Vagina (tissue), 2 donors: ENCODE data around the gene BSND. TPM values are rescaled to one million over a fixed set of nuclear protein-coding genes. Genes with fewer than 3 reads are reported as not detected.
A peak's percentile ranks its signal among the peaks of the same experiment; 100 is the strongest.

ENCODE experiments used
- DNase-seq, 2 donors: peaks; one replicate each; pipeline ENCODE4 v3.0.0-alpha.2; 2017; ENCODE audit errors: extremely low spot score in 2 of 2
- H3K27ac ChIP-seq: fragments of 200-600 bp; sonication (generic); one replicate; pipeline ENCODE4 v1.5.1; 2019
- H3K27me3 ChIP-seq: fragments of 200-600 bp; sonication (generic); one replicate; pipeline ENCODE4 v1.5.1; 2019
- H3K36me3 ChIP-seq, 2 donors: fragments of 200-600 bp; sonication (generic); one replicate each; pipeline ENCODE4 v1.5.1; 2017 to 2019
- H3K4me1 ChIP-seq: fragments of 200-600 bp; sonication (generic); one replicate; pipeline ENCODE4 v1.5.1; 2019
- H3K4me3 ChIP-seq, 2 donors: fragments of 200-600 bp; sonication (generic); 1 replicate in 1 of 2; 2 replicates in 1 of 2; pipeline ENCODE4 v1.5.1; 2016 to 2019
- H3K9me3 ChIP-seq: fragments of 200-600 bp; sonication (generic); one replicate; pipeline ENCODE4 v1.5.1; 2019
- POLR2A ChIP-seq, 2 donors: fragments of 450-650 bp; IDR thresholded peaks; one replicate each; pipeline ENCODE4 v1.6.1; 2017; ENCODE audit warnings: antibody characterized with exemption in 2 of 2, mild to moderate bottlenecking in 2 of 2, moderate library complexity in 2 of 2
- POLR2AphosphoS5 ChIP-seq, 2 donors: sonication (generic); formaldehyde crosslinking; IDR thresholded peaks; one replicate each; pipeline ENCODE4 v1.9.0; 2017; ENCODE audit warnings: antibody characterized with exemption in 2 of 2, mild to moderate bottlenecking in 2 of 2, low read depth in 1 of 2; ENCODE audit not compliant: insufficient read depth in 1 of 2
- intact Hi-C: fragments of 100-400 bp; cut with DNase I; formaldehyde crosslinking; loops from one replicate; pipeline ENCODE4 v1.15.1; 2023
- total RNA-seq: library from RNA; depleted of rRNA; stranded (reverse); fragments of >200 nt; gene quantifications from one replicate; pipeline ENCODE4 v1.2.3, GENCODE V29; 2016
- TF ChIP-seq, protein P1 (sequence below), 3 experiments: fragments of 450-650 bp in 2 of 3; fragments of 200-600 bp in 1 of 3; sonication (generic) in 1 of 3; IDR thresholded peaks; one replicate each; pipeline ENCODE4 v1.5.1; 2017 to 2019; ENCODE audit warnings: antibody characterized with exemption in 3 of 3, mild to moderate bottlenecking in 2 of 3, moderate library complexity in 2 of 3

BSND gene
- total RNA-seq, 1 donor from 2014 or later: not detected

DNA sequence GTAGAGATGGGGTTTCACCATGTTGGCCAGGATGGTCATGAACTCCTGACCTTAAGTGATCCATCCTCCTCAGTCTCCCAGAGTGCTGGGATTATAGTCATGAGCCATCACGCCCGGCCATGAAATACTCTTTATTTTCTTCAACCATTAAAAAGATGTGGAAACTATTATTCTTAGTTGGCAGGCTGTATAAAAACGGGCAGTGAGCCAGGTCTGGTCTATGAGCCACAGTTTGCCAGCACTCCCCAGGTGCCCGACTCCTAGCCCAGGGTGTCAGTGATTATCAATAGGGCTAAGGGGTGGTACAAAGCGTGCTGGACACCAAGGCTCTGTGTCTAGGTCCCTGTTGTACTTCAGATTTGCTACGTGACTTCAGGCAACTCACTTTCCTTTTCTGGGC, 22.0 kb upstream of the BSND start:
- no peaks in the 10 kb centered on the region for H3K9me3 ChIP-seq
- TF ChIP-seq, protein P1, sequence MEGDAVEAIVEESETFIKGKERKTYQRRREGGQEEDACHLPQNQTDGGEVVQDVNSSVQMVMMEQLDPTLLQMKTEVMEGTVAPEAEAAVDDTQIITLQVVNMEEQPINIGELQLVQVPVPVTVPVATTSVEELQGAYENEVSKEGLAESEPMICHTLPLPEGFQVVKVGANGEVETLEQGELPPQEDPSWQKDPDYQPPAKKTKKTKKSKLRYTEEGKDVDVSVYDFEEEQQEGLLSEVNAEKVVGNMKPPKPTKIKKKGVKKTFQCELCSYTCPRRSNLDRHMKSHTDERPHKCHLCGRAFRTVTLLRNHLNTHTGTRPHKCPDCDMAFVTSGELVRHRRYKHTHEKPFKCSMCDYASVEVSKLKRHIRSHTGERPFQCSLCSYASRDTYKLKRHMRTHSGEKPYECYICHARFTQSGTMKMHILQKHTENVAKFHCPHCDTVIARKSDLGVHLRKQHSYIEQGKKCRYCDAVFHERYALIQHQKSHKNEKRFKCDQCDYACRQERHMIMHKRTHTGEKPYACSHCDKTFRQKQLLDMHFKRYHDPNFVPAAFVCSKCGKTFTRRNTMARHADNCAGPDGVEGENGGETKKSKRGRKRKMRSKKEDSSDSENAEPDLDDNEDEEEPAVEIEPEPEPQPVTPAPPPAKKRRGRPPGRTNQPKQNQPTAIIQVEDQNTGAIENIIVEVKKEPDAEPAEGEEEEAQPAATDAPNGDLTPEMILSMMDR (IDR thresholded peaks at IDR 0.05): no peak
- no peak for TF ChIP-seq POLR2A (IDR thresholded peaks at IDR 0.05)
- no peak for TF ChIP-seq POLR2AphosphoS5 (IDR thresholded peaks at IDR 0.05; ENCODE audit: insufficient read depth in 1 of 2, low read depth in 1 of 2)
- intact Hi-C loops: no loop called here
- DNase-seq: no peak
- no peaks in the 10 kb centered on the region for H3K4me1 ChIP-seq
- H3K27ac ChIP-seq: no peak overlapping the region
- H3K36me3 ChIP-seq: no peaks in the 10 kb centered on the region
- H3K4me3 ChIP-seq: no peak overlapping the region
- H3K27me3 ChIP-seq: no peaks in the 10 kb centered on the region

DNA sequence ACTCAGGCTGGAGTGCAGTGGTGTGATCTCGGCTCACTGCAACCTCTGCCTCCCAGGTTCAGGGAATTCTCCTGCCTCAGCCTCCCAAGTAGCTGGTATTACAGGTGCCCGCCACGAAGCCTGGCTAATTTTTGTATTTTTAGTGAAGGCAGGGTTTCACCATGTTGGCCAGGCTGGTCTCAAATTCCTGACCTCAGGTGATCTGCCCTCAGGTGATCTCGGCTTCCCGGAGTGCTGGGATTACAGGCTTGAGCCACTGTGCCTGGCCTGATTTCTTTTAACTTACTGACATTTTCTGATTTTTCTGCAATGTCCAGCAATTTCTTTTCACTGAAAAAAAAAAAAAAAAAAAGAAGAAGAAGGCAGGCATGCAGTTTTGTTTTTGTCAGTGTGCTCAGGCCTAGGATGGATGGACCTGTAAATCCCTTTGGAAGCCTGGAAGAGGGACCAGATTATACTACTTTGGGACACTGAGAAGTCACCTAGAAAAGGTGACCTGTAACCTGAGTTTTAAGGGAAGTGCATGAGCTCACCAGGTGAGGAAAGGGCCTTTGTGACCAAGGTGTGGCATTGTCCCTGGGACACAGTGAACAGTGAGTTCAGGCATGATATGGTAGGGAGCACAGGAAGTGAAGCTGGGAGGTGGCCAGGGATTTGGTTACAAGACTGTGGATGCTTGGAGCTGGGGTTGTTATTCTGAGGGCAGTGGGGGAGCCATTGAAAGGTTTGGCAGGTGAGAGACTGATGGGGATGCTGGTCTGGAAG, 21.0 kb upstream of the BSND start:
- DNase-seq: no peak
- Histone ChIP-seq H3K4me3 (no peak overlapping the region), H3K4me1 (no peaks in the 10 kb centered on the region), H3K36me3 (no peaks in the 10 kb centered on the region), H3K27ac (no peak overlapping the region), H3K27me3 (no peaks in the 10 kb centered on the region), H3K9me3 (no peaks in the 10 kb centered on the region)
- intact Hi-C loops: no loop called here
- no peak for TF ChIP-seq POLR2A (IDR thresholded peaks at IDR 0.05)
- no peak for TF ChIP-seq POLR2AphosphoS5 (IDR thresholded peaks at IDR 0.05; ENCODE audit: insufficient read depth in 1 of 2, low read depth in 1 of 2)
- TF ChIP-seq, protein P1 (IDR thresholded peaks at IDR 0.05): no peak

DNA sequence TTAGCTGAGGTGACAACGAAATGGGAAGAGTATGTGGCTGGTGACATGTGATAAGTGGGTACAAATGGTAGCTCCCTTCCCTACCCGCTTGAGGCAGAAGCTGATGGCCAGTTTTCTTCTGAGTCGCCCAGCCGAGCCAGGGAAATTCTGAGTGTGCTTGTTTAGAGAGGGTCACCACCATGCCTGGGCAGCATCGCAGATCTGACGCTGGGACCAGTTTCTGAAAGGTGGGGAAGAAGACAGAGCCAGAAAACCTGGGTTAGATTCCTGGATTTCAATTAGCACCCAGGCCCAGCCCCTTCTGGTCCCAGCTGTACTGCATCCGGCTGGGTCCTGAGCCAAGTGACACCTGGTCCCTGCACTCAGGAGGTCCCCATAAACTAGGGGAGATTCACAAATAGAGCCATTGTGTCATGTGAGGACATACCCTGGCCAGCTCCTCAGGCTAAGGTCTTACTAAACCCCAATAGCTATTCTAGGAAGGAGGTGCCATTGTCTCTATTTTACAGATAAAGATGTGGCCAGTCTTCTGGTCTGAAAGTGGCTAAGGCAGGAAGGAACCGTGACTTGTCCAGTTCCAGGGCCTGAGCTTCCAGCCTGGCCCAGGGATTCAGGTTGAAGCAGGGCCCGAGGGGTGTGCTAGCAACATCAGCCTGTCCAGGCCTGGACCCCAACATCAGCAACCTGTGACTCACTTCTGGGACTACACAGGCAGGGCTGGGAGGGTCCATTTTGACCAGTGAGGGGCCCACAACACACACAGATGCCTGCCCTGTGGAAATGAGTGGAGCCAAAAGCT, 20.0 kb upstream of the BSND start:
- no peaks in the 10 kb centered on the region for H3K9me3 ChIP-seq
- H3K27ac ChIP-seq: no peak overlapping the region
- H3K27me3 ChIP-seq: no peaks in the 10 kb centered on the region
- intact Hi-C loops: no loop called here
- no peak overlapping the region for H3K4me3 ChIP-seq
- no peak for DNase-seq
- H3K4me1 ChIP-seq: no peaks in the 10 kb centered on the region
- no peaks in the 10 kb centered on the region for H3K36me3 ChIP-seq
- TF ChIP-seq POLR2AphosphoS5 (IDR thresholded peaks at IDR 0.05; ENCODE audit: insufficient read depth in 1 of 2, low read depth in 1 of 2) (no peak), POLR2A (IDR thresholded peaks at IDR 0.05) (peak in 1 of 2 donors; percentile 10)

DNA sequence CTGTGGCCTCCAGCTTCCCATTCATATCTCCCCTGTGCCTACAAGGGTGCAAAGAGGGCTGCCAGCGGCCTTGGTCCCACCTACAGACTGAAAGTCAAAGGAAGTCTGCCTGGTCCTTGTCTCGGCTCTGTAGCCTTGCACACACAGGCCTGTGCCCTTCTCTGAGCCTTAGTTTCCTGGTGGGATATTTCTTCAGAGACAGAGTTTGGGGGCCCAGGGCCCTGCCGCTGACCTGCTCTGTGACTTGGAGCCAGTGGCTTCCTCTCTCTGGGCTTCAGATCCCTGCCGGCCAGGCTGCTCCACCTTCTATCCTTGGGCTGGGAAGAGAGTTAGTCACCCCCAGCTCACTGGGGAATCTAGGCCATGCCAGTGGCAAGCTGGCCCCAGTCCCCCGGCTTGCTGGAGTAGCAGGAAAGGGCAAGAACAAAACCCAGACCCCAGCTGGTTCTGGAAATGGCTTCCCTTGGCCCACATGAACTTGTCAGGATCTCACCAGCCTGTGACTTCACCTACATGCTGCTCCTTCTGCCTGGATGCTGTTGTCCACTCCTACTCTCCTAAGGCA, 19.3 kb upstream of the BSND start:
- H3K9me3 ChIP-seq: no peaks in the 10 kb centered on the region
- H3K27me3 ChIP-seq: no peaks in the 10 kb centered on the region
- H3K27ac ChIP-seq: no peak overlapping the region
- DNase-seq: no peak
- TF ChIP-seq POLR2A (IDR thresholded peaks at IDR 0.05): no peak
- TF ChIP-seq POLR2AphosphoS5 (IDR thresholded peaks at IDR 0.05; ENCODE audit: insufficient read depth in 1 of 2, low read depth in 1 of 2): no peak
- TF ChIP-seq, protein P1 (IDR thresholded peaks at IDR 0.05): no peak
- intact Hi-C loops: no loop called here
- H3K36me3 ChIP-seq: no peaks in the 10 kb centered on the region
- H3K4me1 ChIP-seq: no peaks in the 10 kb centered on the region
- no peak overlapping the region for H3K4me3 ChIP-seq

DNA sequence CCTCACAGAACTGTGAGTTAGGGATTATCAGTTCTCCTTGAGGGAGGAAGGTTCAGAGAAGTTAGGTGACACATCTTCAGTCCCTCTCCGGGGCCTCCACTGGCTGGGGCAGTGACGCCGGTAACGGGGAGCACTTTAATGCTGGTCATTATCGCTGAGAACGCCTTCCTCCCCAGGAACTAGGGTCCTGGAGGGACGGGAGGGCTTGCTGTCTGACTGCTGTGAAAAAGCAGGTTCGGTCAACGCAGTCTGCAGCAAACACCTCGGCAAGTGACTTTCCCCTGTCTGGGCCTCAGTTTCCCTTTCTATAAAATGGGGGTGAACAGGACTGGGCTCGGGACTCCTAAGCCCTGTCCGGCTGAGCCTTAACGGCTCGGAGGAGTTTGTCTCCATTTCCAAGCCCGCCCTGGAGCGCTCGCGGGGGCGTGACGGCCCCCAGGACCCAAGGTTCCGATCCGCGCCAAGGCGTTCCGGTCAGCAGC, 18.6 kb upstream of the BSND start:
- no peak overlapping the region for H3K27ac ChIP-seq
- TF ChIP-seq POLR2AphosphoS5 (IDR thresholded peaks at IDR 0.05; ENCODE audit: insufficient read depth in 1 of 2, low read depth in 1 of 2) (no peak), POLR2A (IDR thresholded peaks at IDR 0.05) (no peak)
- TF ChIP-seq, protein P1 (IDR thresholded peaks at IDR 0.05): no peak
- no peaks in the 10 kb centered on the region for H3K27me3 ChIP-seq
- DNase-seq: no peak
- no peaks in the 10 kb centered on the region for H3K9me3 ChIP-seq
- intact Hi-C loops: no loop called here
- H3K4me3 ChIP-seq: peak overlapping the region; percentile 35 to 42
- no peaks in the 10 kb centered on the region for H3K4me1 ChIP-seq
- H3K36me3 ChIP-seq: no peaks in the 10 kb centered on the region
